ENCODE data around the gene TTC4. TPM values are rescaled to one million over a fixed set of nuclear protein-coding genes. Genes with fewer than 3 reads are reported as not detected.
A peak's percentile ranks its signal among the peaks of the same experiment; 100 is the strongest.

Gene TTC4
- total RNA-seq, 1 experiment from 2014 or later = 34.7 TPM

DNA sequence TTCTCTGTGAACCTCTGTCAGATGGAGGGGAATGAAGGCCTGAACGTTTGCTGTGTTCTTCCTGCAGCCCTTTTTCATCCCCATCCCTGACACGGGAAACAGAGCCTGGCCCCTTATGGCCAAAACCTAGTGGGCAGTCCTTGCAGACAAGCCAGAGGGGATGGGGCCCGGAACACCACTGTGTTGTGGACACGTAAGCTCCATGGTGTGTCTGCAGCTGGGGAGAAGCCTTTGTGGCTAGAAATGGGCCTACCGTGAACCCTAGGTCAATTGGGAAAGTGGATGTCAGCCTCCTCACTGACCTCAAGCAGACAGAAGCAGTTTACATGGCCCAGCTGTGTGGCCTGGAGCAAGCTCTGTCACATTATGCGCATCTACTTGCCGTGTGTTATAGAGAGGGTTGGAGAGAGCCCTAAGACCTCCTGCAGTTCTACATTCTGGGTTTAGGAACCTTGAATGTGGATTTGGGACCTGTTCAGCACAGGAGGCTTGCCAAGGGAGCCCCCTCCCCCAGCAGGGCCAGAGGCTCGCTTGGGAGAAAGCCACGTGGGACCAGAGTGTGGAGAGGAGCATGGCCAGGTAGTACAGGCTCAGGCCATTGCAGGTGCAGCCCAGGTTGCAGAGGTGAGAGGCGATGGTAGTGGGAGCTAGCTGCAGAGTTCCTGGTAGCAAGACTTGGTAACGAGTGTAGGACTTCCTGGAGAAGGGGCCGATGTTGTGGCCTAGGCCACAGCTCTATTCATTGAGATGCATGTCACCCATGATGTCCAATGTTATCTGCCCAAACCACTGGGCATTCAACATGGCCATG, 28.0 kb downstream of the TTC4 start:
- no peak overlapping the region for H2AFZ ChIP-seq (ENCODE audit: low read length)
- no peak for DNase-seq
- no peak overlapping the region for H3K9ac ChIP-seq (ENCODE audit: low read length)
- TF ChIP-seq EZH2phosphoT487 (IDR thresholded peaks at IDR 0.05; ENCODE audit: borderline replicate concordance, low read length) = no peak
- no peak for TF ChIP-seq EZH2 (IDR thresholded peaks at IDR 0.05; ENCODE audit: low read length, unreplicated experiment)
- TF ChIP-seq, protein P1, sequence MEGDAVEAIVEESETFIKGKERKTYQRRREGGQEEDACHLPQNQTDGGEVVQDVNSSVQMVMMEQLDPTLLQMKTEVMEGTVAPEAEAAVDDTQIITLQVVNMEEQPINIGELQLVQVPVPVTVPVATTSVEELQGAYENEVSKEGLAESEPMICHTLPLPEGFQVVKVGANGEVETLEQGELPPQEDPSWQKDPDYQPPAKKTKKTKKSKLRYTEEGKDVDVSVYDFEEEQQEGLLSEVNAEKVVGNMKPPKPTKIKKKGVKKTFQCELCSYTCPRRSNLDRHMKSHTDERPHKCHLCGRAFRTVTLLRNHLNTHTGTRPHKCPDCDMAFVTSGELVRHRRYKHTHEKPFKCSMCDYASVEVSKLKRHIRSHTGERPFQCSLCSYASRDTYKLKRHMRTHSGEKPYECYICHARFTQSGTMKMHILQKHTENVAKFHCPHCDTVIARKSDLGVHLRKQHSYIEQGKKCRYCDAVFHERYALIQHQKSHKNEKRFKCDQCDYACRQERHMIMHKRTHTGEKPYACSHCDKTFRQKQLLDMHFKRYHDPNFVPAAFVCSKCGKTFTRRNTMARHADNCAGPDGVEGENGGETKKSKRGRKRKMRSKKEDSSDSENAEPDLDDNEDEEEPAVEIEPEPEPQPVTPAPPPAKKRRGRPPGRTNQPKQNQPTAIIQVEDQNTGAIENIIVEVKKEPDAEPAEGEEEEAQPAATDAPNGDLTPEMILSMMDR (conservative IDR thresholded peaks at IDR 0.05; ENCODE audit: low read depth, low read length) = no peak
- POLR2A ChIA-PET (ENCODE audit: unreplicated experiment) = no interaction called here
- H3K4me3 ChIP-seq (ENCODE audit: low read length) = no peak overlapping the region
- no peaks in the 10 kb centered on the region for H4K20me1 ChIP-seq (ENCODE audit: low read length)
- no peaks in the 10 kb centered on the region for H3K9me3 ChIP-seq (ENCODE audit: low read length)
- peaks cover 30% of the 10 kb centered on the region for H3K36me3 ChIP-seq (ENCODE audit: low read depth, low read length)
- no peak overlapping the region for H3K4me2 ChIP-seq (ENCODE audit: low read length)
- intact Hi-C loops (cut with micrococcal nuclease) = no loop called here
- BruUV-seq (replicated peaks) = no TSS peak
- H3K79me2 ChIP-seq (ENCODE audit: low read length) = no peaks in the 10 kb centered on the region
- ATAC-seq = no peak
- no peak overlapping the region for H3K27ac ChIP-seq (ENCODE audit: low read length)
- CTCF ChIA-PET = no interaction called here
- no peaks in the 10 kb centered on the region for H3K9me2 ChIP-seq (replicated peaks; ENCODE audit: low read length)
- no peaks in the 10 kb centered on the region for H3K4me1 ChIP-seq (ENCODE audit: insufficient read depth, low read length)
- H3F3A ChIP-seq (ENCODE audit: low read length, unreplicated experiment) = no peaks in the 10 kb centered on the region
- no peaks in the 10 kb centered on the region for H3K27me3 ChIP-seq (ENCODE audit: low read length)

DNA sequence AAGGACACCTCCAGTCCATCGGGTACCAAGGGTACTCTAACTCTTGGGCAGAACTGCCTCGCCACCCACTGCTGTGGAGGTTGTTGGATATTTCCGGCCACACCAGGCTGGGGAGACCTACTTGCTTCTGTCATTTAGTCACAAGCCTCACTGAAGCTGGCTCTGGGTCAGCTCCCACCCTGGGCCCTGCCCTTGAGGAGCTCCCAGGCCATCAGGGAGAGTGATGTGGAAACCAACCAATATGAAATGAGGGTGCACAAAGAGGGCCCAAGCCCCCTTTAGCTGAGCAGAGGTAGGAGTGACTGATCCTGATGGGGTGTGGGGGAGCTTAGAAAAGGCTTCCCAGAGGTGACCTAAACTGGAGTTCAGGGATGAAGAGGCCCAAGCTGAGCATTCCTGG, 29.0 kb downstream of the TTC4 start:
- H2AFZ ChIP-seq (ENCODE audit: low read length) = no peak overlapping the region
- no peak overlapping the region for H3K4me3 ChIP-seq (ENCODE audit: low read length)
- peaks cover 23% of the 10 kb centered on the region for H3K36me3 ChIP-seq (ENCODE audit: low read depth, low read length)
- ChIA-PET POLR2A (ENCODE audit: unreplicated experiment) (no interaction called here), CTCF (no interaction called here)
- H3K4me1 ChIP-seq (ENCODE audit: insufficient read depth, low read length) = no peaks in the 10 kb centered on the region
- H4K20me1 ChIP-seq (ENCODE audit: low read length) = no peaks in the 10 kb centered on the region
- ATAC-seq (no peak), DNase-seq (no peak)
- TF ChIP-seq EZH2 (IDR thresholded peaks at IDR 0.05; ENCODE audit: low read length, unreplicated experiment) (no peak), EZH2phosphoT487 (IDR thresholded peaks at IDR 0.05; ENCODE audit: borderline replicate concordance, low read length) (no peak)
- TF ChIP-seq, protein P1 (conservative IDR thresholded peaks at IDR 0.05; ENCODE audit: low read depth, low read length) = no peak
- intact Hi-C loops (cut with micrococcal nuclease) = no loop called here
- H3K9ac ChIP-seq (ENCODE audit: low read length) = no peak overlapping the region
- H3K4me2 ChIP-seq (ENCODE audit: low read length) = no peak overlapping the region
- H3K79me2 ChIP-seq (ENCODE audit: low read length) = no peaks in the 10 kb centered on the region
- H3F3A ChIP-seq (ENCODE audit: low read length, unreplicated experiment) = no peaks in the 10 kb centered on the region
- no peak overlapping the region for H3K27ac ChIP-seq (ENCODE audit: low read length)
- no peaks in the 10 kb centered on the region for H3K9me3 ChIP-seq (ENCODE audit: low read length)
- no TSS peak for BruUV-seq (replicated peaks)
- H3K27me3 ChIP-seq (ENCODE audit: low read length) = no peaks in the 10 kb centered on the region
- H3K9me2 ChIP-seq (replicated peaks; ENCODE audit: low read length) = no peaks in the 10 kb centered on the region

DNA sequence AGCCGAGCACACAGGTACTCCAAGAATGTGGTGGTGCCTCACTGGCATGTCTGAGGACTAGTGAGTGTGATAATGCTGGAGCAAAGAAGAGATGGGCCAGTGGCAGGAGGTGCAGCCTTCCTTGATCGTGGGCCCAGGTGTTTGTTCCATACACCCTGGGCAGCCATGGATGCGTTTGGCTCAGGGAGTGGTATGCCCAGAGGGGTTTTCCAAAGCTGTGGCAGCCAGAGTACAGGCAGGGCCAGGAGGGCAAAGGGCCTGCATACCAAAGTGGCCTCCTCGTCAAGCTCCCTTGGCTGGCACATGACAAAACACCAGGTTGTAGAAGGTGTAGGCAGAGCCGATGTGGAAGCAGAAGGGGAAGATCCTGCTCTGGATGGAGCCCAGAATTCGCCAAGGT, 29.6 kb downstream of the TTC4 start:
- CTCF ChIA-PET = no interaction called here

More for the DNA sequence above, 29.6 kb downstream of the TTC4 start:
- H3K9me3 ChIP-seq (ENCODE audit: low read length) = no peaks in the 10 kb centered on the region
- H3K9me2 ChIP-seq (replicated peaks; ENCODE audit: low read length) = no peaks in the 10 kb centered on the region
- H3K4me3 ChIP-seq (ENCODE audit: low read length) = no peak overlapping the region
- TF ChIP-seq EZH2phosphoT487 (IDR thresholded peaks at IDR 0.05; ENCODE audit: borderline replicate concordance, low read length) (no peak), EZH2 (IDR thresholded peaks at IDR 0.05; ENCODE audit: low read length, unreplicated experiment) (no peak)
- TF ChIP-seq, protein P1 (conservative IDR thresholded peaks at IDR 0.05; ENCODE audit: low read depth, low read length) = no peak
- no peaks in the 10 kb centered on the region for H3K79me2 ChIP-seq (ENCODE audit: low read length)
- no peak for ATAC-seq
- no peak overlapping the region for H2AFZ ChIP-seq (ENCODE audit: low read length)
- H3K27me3 ChIP-seq (ENCODE audit: low read length) = no peaks in the 10 kb centered on the region
- H3K27ac ChIP-seq (ENCODE audit: low read length) = no peak overlapping the region
- DNase-seq = no peak
- POLR2A ChIA-PET (ENCODE audit: unreplicated experiment) = no interaction called here
- H3K4me1 ChIP-seq (ENCODE audit: insufficient read depth, low read length) = no peaks in the 10 kb centered on the region
- BruUV-seq (replicated peaks) = TSS peak; percentile 21
- no peak overlapping the region for H3K9ac ChIP-seq (ENCODE audit: low read length)
- H3F3A ChIP-seq (ENCODE audit: low read length, unreplicated experiment) = no peaks in the 10 kb centered on the region
- intact Hi-C loops (cut with micrococcal nuclease) = no loop called here
- no peaks in the 10 kb centered on the region for H4K20me1 ChIP-seq (ENCODE audit: low read length)
- H3K36me3 ChIP-seq (ENCODE audit: low read depth, low read length) = peaks cover 22% of the 10 kb centered on the region
- no peak overlapping the region for H3K4me2 ChIP-seq (ENCODE audit: low read length)
